SIG-M5 (cell line): ENCODE data around the gene PRSS21.

Experiments
- DNase-seq: peaks from one replicate; lab custom pipeline; 2025; lab: John Stamatoyannopoulos, UW

Gene PRSS21

DNA sequence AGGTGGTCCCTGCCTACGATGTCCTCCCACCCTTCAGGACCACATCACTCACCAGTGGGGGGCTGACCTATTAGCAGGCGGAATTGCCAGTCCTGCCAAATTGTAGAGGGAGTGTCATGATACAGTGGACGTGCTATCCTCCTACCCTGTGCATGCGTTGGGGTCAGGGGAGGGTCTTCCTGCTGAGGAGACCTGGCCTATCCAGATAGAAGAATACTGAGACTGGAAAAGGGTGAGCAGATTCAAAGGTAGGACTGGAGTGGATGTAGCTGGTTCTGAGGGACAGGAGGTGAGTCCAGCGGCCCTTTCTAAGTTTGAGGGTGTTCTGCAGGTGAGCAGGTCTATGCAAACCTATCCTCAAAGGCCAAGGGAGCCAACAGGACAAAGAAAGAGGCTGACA, 10.8 kb upstream of the PRSS21 start:
- no peak for DNase-seq

DNA sequence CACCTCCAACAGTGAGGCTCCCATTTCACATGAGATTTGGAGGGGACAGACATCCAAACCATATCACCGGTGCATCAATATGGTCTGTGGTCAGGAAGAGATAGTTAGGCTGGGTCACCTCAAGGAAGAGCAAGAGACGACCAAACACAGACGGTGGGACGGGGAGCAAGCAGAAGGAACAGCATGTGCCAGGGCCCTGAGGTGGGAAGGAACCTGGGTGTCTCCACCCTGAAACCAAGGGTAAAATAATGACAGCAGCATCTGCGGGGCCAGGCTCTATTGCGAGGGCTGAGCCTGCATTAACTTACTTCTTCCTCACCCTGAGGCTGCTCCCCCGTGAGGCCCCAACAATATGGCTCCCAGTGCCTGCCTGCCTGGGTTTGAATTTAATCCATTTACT, 8.9 kb upstream of the PRSS21 start:
- DNase-seq, result no peak

DNA sequence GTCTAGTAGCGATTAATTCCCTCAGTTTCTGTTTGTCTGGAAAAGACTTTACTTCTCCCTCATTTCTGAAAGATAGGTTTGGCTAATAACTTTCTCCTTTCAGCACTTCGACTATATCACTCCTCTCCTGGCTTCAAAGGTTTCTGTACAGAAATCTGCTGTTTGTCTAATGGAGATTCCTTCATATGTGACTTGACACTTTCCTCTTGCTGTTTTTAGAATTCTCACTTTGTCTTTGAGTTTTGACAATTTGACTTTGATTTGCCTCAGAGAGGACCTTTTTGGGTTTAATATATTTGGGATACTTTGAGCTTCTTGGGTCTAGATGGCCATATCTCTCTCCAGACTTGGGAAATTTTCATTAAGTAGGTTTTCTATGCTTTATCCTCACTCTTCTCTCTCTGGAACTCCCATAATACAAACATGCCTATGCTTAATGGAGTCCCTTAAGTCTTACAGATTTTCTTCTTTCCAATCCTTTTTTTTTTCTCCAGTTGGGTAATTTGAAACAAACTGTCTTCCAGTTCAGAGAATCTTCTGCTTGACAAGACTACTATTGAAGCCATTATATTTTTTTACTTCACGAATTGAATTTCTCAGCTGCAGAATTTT, 7.8 kb upstream of the PRSS21 start:
- DNase-seq, result no peak

DNA sequence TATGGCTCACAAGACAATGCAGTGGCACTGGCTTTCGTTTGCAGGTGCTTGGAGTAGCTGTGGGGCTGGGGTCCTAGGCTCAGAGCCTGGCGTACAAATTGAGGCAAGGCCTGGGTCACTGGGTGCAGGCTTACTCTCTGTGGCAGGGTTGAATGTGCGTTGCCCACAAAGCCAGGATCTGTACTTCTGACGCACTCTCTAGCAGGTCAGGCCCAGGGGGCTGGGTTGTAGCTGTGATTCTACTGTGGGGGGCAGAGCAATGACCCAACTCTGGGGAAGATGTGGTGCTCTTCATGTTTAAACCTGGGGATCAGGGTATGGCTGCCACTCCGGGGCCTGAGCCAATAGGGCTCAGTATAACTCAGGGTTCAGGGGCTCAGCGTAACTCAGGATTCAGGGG, 6.4 kb upstream of the PRSS21 start:
- no peak for DNase-seq

DNA sequence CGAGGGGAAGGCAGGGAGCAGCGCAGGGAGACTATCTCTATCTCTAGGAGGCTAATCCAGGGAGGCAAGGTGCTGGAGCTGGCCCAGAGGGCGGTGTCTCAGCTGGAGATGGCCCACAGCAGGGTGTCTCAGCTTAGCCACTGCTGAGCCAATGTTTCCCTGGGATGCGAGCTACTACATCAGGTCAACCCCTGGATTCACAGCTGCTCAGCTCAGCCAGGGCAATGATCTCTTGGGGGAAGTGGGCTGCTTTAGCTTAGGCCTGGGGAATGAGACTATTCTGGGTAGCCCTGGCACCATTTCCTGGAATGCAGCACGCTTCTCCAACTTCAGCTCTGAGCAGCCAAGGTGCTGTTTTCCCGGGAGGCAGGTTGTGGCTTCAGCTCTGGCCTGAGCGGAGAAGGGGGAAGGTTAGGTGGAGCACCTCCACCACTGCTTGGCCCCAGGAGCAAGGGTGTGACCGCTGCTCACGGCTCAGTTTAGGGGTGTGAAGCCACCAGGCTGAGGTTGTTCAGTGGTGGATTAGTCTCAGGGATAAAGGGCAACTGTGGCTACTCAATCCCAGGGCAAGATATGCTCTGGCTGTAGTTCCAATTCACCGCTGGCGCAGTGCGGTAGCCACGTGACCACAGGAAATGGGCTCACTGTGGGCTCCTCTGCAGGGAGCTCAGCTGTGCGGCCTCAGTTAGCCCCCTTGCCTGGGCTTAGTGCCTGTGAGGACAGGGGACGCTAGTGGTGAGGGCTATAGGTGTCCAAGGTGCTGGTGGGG, 5.2 kb upstream of the PRSS21 start:
- no peak for DNase-seq

DNA sequence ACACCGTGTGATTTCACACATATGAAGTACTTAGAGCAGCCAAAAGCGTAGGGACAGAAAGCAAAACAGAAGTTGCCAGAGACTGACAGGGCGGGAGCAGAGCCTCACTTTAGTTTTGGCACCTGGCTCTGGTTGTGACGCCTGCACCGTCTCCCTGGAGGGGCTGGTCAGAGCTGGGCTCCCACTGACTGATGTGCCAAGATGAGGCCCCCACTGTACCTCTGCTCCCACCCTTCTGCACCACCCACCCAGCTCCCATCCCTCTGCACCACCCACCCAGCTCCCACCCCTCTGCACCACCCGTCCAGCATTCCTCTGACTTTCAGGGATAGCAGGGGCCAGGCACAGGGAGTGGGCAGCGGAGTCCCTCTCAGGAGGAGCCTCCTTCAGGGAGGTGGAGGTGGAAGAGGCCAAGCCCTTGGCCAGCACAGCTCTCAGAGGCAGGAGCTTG, 3.2 kb upstream of the PRSS21 start:
- DNase-seq, result no peak

DNA sequence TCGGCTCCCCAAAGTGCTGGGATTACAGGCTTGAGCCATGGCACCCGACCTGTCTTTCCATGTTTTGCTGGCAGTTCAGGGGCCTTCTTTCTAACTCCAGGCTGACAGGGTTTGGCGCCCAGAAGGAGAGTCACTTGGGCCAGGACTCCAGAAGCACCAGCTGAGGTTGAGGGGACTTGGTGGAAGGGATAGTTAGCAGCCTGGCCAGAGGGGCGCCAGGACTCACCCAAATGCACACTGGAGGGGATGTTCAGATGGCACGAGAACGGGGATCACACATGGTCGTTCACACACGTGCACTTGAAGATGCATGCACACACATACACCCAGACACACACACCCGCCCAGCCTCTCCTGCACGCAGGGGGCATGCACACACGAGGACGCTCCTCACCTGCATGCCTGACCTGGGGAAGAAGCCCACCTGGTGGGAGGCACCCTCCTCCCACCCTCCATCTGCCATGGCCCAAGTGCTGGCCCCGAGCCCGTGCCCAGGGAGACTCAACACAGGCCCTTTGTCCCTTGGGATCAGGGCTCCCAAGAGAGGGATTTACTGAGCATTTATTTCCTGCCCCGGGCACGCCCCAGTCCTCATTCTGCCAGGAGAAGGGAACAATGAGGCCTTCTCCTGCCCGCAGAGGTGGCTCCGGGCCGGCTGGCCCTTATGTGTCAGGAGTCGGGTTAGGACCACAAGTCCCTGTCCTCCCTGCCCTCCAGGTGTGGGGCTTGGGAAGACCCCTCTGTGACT, 2.3 kb upstream of the PRSS21 start:
- DNase-seq, result no peak

DNA sequence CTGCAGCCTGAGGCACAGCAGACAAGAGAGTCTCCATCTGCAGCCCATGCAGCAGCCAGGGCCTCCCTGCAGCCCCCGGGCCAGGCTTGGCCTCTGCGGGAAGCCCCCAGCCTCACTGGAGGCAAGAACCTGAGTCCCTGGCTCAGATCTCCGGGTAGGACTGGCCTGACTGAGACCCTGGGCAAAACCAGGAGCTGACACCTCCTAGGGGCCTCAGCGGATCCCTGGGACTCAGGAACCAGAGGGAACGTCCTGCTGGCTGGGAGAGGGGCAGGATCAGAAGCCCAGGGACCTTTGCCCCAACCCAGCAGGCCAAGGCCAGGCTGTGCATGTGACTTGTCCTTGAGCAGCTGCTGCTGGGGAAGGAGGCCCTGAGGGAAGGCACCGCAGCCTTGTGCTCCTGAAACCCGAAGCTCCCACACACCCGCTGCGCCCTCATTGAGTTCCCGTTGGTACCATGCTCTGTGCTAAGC, 1.7 kb upstream of the PRSS21 start:
- DNase-seq, result no peak

DNA sequence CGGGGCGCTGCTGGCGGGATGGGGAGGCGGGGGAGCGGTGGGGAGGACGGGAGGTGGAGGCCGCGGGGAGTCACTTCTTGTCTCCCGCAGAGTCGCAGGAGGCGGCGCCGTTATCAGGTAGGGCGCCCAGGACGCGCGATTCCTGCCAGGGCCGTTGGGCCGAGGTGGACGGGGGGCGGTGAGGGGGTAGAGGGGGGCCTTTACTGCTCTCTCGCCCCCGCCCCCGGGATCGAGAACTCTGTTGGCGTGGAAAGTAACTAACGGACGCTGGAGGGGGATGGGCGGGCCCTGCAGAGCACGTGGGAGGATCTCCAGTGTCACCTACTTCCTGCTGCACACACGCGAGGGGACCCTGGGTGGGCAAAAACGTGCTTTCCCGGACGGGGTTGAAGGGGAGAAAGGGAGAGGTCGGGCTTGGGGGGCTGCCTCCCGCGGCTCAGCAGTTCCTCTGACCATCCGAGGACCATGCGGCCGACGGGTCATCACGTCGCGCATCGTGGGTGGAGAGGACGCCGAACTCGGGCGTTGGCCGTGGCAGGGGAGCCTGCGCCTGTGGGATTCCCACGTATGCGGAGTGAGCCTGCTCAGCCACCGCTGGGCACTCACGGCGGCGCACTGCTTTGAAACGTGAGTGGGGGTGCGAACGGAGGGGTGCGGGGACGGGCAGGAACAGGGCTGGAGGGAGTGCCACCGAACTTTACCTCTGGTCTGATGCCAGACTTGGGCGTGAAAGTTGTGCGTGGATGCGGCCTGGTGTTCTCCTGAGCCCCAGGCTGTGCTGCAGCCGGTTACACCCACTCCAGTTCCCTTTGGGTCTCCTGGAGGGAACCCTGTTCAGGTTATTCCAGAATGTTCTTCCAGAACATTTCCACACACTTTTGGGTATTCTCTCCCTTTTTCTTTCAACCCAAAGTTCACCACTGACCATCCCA, 569 bp downstream of the PRSS21 start:
- DNase-seq, result no peak

DNA sequence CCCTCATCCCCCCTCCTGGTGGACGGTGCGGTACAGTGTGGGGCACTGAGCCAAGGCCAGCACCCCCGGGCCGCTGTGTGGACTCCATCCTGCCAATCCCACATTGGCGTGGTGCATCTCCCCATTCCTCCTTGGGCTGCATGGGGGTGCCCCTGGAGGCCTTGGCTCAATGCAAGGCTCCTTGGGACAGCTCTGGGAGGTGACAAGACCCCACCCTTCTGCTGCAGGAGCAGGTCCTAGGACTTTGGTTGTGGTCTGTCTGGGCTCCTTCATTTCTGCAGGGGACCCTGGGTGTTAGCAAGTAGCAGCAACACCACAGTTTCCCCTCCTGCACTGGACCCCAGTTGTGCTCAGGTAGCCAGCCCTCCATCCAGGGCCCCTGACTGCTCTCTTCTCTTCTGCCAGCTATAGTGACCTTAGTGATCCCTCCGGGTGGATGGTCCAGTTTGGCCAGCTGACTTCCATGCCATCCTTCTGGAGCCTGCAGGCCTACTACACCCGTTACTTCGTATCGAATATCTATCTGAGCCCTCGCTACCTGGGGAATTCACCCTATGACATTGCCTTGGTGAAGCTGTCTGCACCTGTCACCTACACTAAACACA, 1.3 kb downstream of the PRSS21 start:
- no peak for DNase-seq

DNA sequence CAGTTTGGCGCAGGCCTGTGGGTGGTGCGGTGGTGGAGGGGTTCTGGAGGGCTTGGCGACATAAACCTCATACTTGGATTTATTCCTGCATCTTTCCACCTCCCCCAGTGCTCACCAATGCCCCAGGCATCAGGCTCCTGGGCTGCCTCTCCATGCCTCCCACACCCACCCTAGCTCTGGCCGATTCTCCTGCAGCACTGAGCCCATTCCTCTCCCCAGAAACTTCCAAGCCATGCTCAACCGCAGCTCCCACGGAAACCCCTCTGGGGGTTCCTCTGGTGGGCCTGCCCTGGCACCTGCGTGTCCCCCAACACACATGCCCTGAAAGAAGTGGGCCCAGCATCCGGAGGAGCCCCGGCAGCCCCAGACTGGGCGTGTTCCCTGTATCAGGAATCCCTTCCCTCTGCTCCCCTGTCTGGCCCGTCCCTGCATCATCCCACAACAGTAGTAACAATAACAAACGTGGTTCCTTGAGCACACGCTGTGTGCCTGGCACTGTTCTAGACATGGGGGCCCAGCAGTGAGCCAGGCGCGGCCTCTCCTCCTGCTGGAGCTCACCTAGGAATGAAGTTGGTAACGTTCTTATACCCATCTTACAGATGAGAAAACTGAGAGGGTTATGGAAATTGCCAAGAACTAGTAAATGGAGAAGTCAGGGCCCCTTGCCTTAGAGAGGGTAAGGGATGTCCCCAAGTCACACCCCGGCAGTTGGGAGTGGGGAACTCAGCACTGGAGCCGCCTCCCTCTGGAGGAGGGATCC, 2.3 kb downstream of the PRSS21 start:
- DNase-seq, result no peak

DNA sequence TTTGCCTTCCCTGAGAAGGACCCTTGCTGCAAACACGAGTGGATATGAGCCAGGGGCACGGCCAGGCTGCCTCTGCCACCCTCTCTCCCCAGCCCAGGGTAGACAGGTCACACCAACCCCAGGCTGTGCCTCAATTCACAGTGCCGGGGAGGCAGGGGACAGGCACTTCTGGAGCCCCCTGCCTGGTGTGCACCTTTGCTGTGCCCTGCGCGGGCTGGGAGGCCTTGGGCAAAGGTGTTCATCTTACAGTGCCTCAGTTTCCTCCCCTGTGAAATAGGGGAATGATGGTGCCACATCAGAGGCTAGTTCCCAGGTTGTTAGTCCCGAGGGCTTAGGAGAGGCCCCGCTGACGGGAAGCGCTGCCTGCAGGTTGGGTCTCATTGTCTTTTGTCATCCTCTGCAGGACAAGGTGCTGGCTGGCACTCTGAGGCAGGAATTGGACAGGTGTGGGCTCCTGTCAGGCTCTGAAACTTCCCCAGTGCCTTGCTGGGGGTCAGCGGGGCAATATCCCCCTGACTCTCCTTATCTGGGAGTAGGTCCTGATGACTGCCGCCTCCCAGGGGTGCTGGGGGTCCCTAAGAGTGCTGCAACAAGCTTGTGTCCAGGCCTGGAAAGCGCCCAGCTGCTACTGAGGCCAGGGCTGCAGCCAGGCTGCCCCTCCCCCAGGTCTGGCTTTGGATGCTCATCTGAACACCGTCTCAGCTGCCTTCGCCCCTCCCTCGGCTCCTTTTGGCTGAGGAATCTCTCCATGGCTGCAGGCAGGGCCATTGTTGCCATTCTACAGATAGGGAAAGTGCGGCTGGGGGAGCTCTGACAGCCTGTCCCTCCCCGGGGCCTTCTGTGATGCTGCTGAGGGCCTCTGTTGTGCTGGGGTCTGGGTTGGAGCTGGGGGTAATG, 3.1 kb downstream of the PRSS21 start:
- DNase-seq, result no peak

DNA sequence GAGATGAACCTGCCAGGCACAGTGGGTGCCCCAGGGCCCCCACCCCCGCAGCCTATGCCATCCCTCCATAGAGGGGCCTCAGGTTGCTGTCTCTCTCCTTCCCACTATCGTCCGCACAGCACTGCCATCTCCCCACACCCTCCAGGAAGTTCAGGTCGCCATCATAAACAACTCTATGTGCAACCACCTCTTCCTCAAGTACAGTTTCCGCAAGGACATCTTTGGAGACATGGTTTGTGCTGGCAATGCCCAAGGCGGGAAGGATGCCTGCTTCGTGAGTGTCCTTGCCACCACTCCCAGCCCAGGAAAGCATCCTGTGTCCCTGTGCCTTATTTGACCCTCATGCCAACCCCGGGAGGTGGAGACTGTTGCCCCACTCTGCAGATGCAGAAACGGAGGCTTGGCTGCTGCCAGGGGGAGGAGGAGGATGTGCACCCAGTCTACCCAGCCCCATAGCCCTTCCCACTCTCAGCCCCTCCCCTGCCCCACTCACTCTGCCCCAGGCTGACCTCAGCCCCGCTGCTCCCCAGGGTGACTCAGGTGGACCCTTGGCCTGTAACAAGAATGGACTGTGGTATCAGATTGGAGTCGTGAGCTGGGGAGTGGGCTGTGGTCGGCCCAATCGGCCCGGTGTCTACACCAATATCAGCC, 3.9 kb downstream of the PRSS21 start:
- DNase-seq, result no peak

DNA sequence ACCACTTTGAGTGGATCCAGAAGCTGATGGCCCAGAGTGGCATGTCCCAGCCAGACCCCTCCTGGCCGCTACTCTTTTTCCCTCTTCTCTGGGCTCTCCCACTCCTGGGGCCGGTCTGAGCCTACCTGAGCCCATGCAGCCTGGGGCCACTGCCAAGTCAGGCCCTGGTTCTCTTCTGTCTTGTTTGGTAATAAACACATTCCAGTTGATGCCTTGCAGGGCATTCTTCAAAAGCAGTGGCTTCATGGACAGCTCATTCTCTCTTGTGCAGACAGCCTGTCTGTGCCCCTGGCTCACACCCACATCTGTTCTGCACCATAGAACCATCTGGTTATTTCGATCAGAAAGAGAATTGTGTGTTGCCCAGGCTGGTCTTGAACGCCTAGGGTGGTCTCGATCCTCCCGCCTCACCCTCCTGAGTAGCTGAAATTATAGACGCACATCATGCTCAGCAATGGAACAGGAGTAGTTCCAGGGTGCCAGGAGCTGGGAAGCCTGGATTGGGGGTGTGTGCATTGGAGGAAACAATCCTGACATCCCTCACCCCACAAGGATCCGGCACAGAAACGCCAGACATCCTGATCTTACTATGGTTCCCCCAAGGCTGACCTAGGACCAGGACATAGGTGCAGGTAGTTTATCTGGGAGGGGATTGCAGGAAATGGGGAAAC, 4.6 kb downstream of the PRSS21 start:
- DNase-seq, result no peak

DNA sequence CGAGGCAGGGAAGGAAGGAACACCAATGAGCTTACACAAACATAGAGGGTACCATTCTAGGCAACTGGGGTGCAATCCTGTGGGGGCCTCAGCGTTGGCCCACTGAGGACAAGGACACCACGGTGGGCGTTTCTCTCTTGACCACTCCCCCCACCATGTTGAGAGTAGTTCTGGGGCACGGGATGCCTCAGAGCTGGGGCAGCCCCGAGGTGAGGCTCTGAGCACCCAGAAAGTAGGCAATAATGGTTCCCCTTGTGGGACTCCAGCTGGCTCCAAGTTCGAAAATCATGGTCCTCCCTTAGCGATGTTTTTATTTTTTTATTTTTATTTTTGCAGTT, 5.1 kb downstream of the PRSS21 start:
- no peak for DNase-seq

DNA sequence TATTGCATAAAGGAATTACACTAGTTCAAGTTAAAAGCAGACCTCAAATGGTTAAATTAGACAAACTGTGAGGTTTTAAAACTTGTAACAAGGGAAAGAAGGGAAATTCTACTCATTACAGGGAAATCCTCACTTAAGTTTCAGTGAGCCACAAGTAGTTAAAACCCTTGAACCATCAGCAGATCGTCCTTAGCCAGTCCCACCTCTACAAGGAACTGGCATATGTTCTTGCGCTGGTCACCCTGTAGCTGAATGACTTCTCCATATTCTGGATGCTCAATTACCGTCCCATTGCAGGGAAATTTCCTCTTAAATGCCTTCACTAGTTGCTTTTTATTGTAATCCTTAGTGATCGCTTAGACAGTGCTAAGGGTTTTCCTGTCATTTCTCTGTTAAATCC, 5.5 kb downstream of the PRSS21 start:
- DNase-seq, result no peak

DNA sequence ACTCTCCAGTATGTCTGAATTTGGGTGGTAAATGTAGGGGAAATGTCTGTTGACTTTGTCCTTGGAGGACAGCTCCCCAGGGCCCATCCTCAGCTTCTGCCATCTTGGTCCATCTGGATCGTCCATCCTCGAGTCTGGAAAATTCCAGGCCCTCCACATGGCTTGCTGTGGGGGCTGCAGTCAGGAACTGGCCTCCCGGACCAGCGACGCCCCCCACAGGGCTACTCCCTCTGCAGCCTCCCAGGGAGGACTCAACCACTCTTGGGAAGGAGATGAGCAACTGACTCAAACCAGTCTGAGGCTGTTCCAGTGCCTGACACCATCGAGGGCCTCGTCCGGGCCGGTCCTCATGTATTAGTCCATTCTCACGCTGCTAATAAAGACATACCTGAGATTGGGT, 7.6 kb downstream of the PRSS21 start:
- DNase-seq, result no peak

DNA sequence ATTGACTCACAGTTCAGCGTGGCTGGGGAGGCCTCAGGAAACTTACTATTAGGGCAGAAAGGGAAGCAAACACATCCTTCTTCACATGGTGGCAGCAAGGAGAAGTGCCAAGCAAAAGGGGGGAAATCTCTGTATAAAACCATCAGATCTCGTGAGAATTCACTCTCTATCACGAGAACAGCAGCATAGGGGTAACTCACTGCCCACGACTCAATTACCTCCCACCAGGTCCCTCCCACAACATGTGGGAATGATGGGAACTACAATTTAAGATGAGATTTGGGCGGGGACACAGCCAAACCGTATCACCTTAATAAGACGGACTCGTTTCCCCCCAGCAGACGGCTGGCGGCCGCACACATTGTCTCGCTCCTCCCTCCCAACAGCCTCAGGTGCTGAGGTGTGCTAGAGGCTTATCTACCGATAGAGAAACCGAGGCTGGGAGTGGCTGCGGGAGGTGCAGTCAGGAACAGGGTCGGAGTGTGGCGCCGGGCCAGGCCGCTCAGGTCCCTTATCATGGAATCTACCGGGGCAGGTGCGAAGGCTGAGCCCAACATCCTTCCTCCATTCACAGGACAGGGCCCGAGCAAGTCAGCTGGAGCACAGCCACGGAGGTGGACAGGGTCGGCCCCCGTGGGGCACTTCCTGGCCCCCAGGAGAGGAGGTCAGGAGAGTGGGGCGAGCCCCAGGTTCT, 8.2 kb downstream of the PRSS21 start:
- no peak for DNase-seq
